HG03103 (cell line): ENCODE data around the gene EIF2D.

Source experiments
- ATAC-seq: cut with Tn5 transposase; IDR thresholded peaks from one replicate; pipeline ENCODE4 v1.9.1; 2021; ENCODE audit warnings: low read depth; ENCODE audit not compliant: unreplicated experiment

Gene EIF2D

DNA sequence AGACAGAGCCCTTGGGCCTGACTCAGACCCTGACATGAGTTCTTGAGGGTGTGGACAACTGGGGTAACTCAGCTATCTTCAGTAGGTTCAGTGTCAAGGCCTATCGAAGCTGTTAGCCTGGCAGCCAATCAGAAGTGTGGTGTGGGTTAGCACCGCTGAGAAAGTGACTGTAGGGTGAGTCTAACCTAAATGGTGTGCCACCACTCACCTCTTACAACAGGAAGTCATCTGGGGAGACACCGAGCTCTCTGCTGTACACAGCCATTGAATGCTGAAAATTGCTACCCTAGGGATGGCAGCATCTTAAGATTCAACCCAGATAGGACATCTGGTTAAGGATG lies 60.3 kb downstream of the EIF2D start:
- no peak for ATAC-seq

DNA sequence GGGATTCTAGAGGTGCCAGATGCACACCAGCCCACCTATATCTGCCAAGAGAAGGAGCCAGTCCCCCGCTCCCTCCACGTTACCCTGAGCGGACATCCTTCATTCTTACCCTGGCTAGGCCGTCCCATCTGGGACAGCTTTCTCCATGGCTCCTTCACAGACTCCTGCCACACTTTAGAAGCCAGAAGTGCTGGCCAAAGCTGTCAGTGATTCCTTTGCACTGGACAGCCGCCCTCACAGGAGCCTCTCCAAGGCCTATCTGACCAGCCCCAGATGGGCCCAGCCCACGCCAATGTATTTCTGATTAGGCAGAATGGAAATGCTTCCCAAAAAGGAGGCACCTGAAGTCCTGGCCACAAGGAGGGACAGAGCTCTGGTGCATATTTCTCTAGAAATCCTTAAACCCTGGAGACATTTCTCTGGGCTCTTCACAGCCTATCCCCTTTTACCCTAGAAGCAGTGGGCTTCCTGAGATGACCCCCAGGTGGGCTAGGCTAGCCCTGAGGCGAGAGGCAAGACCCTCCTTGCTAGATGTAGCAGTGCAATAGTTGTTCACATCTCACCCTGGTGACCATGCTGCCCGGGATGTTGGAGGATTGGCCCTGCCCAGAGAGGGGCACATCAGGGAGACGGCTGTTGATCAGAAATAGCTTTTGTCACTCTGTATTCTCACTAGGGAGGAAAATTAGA lies 60.8 kb downstream of the EIF2D start:
- ATAC-seq, result no peak

DNA sequence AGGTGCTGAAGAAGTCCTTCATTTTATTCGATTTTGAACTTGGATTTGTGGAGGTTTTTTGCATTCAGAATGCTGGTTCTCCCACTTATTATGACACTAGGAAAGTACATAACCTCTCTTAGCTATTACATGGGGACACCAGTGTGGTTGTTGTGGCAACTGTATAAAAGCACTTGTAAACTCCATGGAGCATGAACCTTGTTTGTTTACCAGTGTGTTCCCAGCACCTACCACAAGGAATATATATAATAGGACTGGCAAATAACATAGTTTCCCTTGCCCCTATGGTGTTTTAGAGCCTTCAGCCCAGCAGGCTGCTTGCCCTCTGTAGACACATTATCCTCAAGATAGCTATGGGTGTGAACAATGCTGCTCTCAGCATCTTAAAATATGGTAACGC lies 61.8 kb downstream of the EIF2D start:
- no peak for ATAC-seq

DNA sequence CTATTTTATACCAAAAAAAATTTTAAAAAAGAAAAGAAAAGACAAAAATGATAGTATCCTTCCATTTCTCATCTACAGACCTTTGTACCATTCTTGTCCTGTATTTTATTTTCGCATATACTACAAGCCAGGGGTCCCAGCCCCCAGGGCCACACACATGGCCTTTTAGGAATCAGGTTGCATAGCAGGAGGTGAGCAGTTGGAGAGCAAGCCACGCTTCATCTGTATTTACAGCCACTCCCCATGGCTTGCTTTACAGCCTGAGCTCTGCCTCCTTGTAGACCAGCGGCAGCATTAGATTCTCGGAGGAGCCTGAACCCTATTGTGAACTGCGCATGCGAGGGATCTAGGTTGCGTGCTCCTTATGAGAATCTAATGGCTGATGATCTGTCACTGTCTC lies 65.2 kb downstream of the EIF2D start:
- ATAC-seq, result no peak

DNA sequence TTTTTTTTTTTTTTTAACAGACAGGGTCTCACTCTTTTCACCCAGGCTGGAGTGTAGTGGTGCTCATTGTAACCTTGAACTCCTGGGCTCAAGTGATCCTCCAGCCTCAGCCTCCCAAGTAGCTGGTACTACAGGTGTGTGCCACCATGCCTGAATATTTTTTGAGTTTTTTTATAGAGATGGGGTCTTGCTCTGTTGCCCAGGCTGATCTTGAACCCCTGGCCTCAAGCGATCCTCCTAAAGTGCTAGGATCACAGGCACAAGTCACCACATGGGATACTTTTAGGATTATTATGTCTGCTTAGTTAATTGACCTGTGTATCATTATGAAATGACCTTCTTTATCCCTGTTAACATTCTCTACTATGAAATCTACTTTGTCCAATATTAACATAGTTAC lies 66.9 kb downstream of the EIF2D start:
- no peak for ATAC-seq

DNA sequence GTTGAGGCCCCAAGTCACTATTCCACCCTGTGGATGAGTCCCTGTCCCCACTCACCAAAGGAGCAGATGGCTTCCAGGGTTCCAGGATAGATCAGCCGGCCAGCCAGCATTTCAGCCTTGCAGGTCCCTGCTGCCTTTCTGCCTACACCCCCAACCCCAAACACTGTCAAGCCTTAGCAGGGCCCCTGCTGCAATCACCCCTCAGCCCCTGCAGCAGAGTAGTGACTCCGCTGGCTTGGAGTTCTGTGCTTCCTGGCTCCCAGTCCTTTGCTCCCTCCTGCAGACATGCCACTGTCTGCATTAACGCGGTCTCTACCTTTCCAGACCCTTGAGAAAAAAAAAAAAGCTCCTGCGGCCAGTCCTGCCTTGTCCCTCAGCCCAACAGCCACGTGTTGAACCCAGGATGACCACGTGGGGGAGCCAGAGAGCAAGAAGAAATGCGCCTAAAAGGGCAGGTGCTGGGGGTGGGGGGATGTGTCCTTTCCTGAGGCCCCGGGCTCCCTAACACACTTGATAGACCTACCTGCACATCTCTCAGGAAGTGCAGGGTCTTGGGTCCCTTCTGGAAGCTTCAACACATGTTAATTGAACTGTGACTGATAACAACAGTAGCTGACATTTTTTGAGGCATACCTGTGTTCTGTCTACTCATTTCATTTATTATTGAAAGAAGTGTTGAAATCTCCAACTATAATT lies 67.6 kb downstream of the EIF2D start:
- ATAC-seq, result no peak
